DMS53 treated with DMSO at 0.1 percent for 48 hours (cell line): Measurements from ENCODE around the gene AK8.

Source experiments
- DNase-seq: peaks from one replicate; lab custom pipeline; 2025; ENCODE audit not compliant: unreplicated experiment; lab: John Stamatoyannopoulos, UW

Gene AK8, protein sequence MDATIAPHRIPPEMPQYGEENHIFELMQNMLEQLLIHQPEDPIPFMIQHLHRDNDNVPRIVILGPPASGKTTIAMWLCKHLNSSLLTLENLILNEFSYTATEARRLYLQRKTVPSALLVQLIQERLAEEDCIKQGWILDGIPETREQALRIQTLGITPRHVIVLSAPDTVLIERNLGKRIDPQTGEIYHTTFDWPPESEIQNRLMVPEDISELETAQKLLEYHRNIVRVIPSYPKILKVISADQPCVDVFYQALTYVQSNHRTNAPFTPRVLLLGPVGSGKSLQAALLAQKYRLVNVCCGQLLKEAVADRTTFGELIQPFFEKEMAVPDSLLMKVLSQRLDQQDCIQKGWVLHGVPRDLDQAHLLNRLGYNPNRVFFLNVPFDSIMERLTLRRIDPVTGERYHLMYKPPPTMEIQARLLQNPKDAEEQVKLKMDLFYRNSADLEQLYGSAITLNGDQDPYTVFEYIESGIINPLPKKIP

DNA sequence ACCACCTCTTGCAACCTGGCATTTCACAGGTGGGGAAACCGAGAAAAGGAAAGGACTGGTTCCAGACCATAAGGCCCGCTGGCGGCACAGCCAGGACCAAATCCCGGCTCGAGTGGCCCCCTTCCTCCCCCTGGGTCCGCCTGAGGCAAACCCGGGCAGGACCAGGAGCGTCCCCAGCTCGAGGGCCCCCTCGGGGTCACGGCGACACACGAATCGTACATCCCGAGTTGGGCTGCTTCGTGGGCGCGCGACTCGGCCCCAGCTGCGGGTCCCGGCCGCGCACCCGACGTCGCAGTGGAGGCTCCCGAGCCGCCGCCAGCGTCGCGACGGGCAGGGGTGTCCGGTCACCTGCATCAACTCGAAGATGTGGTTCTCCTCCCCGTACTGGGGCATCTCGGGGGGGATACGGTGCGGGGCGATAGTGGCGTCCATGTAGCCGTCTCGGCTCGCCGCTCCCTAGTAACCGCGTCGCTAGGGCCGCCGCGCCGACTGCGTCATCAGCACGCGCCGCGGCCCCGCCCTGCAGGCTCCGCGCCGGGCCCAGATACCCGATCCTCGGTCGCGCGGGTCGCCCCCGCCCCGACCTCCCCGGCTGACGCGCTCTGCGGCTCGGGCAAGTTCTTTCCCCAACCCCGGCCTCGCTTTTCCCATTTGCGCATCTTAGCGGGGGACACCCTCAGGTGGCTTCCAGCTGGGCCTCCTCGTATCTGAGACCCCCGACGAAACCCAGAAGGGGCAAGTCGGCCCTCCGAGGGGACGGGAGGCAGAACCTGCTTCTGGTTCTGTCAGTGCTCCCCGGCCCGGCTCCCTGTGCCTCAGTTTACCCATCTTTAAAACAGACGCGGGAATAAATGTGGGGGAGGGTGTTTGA, at the start of gene AK8:
Gene AK8 (minus strand): TSS at position 461 of the 871 bp plus-strand sequence. CDS start 29 bp downstream, at position 432.
- DNase-seq, result peak; percentile 12

DNA sequence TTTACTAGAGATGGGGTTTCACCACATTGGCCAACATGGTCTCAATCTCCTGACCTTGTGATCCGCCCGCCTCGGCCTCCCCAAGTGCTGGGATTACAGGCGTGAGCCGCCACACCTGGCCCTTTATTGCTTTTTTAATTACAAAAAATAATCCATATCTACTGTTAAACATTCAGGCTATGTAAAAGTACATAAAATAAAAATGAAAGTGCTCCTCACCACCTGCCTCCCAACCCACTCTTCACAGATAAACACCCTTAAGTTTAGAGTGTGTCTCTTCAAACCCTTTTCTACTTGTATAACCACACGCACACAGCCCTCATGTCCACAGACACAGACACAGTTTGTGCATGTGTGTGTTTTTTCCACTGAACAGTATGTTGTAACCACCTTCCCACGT, 49.6 kb upstream of the AK8 start:
- no peak for DNase-seq

DNA sequence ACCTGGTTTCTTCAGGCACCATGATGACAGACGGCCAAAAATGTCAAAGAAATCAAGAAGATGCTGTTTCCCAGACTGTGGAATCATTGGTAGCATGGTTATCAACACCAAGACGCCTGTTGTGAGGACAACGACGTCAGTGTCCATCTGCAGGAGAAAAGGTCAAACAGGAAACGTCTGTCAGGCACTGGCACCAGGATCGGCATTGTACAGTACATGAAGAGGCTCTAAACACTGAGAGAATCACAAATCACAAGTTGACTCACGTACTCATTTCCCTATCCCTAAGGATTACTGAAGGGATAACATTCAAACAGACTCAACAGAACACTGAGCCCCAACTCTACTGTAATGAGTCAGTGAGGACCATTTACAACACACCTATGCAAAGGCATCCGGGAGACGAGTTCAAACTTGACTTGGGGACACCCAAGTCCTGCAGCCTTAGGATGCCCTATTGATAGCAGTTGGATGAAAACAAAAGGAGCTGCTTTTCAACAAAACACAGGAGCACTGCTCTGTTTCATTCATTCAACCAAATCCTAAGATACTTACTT, 45.3 kb upstream of the AK8 start:
- DNase-seq, result no peak

DNA sequence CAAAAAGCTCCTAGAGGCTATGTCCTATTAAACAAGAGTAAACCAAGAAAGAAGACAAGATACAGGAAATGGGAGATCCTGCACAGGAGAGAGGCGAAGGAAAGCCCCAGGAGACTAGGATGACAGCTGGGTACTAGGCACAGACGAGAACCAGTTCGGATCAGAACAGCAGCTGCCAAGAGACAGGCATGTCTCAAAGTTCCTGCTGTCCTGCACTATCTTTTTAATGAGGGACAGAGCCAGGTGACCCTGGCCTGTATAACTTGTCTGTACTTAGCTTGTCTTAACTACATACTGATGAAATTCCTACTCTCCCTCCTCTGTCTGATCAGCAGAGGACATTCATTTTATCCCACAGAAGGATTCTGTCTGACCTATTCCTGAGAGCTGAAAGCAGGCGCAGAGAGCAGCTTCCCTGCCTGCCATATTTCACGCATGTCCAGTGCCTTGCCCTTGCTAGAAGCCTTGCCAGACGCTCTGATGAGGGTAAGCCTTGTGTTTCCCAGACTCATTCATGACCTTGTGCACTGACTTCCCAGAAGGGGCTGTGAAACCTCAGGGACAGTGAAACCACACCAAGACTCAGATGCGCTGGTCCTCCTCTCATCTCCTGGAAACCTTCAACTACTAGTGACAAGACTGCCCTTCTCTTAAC, 41.7 kb upstream of the AK8 start:
- no peak for DNase-seq

DNA sequence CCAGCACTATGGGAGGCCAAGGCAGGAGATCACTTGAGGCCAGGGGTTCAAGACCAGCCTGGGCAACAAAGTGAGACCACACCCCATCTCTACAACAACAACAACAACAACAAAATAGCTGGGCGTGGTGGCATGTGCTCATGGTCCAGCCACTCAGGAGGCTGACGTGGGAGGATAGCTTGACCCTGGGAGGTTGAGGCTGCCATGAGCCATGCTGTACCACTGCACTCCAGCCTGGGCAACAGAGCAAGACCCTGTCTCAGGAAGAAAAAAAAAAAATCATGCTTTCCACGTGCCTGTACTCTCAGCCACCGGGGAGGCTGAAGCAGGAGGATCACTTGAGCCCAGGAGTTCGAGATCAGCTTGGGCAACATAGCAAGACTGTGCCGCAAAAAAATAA, 36.8 kb upstream of the AK8 start:
- no peak for DNase-seq

DNA sequence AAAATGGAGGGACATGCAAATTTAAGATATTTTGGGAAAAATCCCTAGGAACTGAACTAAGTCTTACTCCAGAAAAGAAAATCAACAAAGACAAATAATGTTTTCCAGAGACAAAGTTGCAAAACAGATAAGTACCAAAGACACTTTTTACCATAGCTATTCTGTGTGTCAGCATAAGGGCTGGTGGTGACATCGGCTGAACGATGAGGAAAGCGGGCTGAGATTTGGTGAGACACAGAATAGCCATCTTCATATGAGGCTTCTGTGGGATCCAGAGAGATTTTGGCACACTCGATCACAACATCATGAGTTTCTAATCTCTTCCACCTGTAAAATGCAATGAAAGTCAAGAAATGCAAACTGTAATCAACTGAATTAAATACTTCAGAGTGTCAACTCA, 34.0 kb upstream of the AK8 start:
- DNase-seq, result no peak

DNA sequence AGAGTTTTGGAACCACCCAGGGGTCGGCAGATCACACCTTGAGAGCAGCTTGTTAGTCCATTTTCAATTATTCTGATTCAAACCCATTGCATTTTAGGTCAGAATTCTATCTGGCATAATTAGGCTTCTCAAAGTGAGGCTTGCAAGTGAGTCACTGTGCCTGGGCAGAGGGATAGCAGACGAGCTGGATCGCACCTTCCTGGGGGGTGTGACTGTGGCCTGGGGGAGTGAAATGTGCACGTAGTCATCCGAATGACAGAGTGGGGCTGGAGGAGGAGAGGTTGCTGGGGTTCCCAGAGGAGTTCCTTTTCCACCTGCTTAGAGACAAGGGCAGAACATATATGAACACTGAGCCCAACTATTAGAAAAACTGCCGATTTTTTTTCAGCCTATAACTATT, 32.3 kb upstream of the AK8 start:
- no peak for DNase-seq

DNA sequence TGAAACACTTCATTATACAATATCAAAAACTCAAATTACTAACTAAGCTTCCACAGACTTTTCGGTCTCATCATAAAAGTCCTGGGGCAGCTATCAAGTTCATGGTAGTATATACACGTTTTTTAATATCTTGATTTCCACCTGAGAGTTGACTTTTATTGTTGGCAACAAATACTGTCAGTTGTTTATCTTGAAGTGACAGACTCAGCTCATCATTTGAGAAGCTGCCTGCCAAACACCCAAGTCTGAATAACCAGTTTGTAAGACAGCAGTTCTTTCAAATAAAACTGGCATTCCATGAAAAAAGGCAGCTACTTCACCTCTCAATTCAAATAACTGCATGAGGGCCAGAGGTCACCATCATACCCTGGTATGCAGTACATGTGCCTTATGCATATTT, 31.2 kb upstream of the AK8 start:
- no peak for DNase-seq

DNA sequence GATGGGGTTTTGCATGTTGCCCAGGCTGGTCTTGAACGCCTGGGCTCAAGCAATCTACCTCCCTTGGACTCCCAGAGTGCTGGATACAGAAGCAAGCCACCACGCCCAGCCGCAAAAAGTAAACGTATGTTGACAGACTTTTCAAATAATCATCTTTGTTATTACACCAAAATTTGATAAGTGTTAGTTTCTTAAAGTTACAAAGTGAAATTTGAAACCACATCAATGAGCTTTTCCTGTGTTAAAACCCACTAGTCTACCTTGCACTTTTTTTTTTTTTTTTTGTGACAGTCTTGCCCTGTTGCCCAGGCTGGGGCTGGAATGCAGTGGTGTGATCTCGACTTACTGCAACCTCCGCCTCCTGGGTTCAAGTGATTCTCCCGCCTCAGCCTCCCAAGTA, 30.6 kb upstream of the AK8 start:
- no peak for DNase-seq

DNA sequence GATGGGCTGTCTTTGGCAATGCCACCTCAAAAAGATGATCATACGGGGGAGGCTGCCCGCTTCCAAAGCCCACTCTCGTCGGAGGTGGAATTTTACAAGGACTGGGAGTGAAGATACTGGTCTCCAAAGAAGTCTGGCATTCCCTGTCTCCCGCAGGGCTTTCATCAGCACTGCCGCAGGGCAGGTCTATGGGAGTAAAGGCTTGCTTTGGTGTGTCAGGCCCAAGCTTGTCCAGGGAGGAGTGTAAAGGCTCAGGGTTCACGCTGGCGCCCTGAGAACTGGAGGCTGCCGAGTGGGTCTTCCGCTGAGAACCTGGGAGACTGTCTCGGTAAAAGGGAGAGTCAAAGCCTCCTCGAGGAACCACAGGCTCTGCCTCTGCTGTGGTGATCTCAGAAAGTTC, 27.6 kb upstream of the AK8 start:
- DNase-seq, result no peak

DNA sequence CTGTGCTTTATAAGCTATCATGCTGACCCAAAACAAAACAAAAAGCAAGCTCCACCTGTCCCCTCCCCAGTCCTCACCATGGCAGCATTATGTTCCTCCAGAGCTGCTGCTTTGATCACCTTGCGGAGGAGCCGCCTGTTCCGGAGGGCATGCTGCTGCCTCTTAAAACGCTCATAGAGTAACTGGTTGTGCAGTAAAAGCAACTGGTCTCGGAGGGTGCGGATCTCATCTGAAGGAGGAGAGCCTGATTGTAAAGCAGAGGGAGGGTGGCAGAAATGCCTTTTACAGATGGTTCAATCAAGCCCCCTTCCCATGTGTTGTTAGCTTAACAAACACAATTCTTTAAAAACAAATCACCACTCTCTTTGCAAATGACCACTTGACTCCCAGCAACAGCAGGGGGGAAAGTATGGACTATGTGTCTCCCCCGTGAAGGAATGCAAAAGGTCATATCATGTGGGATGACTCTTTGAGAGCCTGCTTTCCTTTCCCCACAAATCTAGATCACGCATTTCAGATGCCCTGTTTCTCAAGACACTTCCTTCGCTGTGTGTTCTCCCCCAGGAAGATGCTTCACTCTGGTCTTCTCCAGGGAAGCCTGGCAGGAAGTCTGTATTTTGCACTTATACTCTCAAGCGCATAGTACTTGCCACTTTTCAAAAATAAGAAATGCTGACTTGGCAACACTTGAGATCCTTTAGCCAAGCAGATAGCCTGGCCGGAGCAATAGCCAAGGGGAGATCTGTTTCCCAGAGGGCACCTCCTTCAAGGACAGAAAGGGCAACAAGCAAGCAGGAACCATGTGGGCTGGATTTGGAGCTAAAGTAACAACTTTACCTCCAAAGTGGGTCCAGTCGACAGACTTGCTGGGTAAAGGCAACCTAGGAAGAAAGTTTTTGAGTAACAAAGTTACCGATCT, 25.7 kb upstream of the AK8 start:
- DNase-seq, result no peak

DNA sequence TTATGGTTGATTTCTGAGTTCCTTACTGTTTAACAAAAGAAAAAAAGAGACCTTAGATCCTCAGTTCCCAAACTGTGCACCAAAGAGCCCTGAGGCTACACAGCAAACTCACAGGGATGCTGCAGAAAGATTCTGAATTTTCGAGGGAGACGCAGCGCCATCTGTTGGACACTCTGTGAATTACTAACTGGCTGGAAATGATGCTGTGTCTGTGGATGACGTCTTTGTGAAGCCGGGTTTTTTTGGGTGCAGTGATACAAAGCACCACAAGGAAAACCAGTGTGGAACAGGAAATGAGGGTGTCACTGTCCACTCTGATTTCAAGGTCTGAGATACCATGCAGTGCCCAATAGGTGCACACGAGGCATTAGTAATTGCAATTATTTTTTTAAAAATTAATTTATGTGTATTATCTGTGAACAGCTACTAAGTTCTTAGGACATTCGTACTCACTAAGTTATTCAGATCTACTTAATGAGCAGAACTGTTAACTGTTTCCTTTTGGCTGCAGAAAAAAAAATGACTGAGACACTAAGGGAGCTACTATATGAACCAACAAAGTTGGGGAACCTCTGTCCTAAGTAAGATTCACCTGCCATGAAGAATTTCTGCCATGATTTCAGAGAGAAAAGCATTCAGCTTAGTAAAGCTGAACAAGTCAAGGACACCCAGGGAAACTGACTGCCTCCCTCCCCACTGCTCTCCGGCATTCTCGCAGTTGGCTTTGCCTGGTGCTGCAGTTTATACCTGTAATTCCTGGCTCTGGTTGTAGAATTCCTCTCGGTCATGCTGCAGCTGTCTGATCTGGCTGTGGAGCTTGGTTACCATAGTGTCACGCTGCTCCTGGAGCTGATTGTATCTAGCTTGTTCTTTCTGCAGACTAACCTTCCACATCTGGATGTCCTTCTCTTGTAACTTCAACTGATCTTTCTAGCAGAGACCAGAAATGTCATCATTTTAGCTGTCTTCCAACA, 24.1 kb upstream of the AK8 start:
- peak; percentile 61 for DNase-seq

DNA sequence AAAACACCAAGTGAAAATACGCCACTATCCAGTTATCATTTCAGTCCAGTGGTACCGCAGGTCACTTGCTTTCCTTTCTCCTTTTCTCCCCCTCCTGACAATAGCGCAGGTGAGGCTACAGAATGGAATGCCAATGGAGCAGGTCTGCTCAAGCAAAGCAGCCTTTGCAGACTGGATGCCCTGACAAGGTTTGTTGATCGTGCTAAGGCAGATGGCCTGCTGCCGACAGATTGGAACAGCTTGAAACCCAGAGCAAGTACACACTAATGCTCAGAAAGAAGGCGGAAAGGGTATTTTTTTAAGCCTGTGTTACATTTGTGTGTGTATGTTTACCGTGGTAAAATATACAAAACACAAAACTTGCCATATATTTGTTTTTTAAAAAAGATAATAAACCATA, 20.0 kb upstream of the AK8 start:
- no peak for DNase-seq

DNA sequence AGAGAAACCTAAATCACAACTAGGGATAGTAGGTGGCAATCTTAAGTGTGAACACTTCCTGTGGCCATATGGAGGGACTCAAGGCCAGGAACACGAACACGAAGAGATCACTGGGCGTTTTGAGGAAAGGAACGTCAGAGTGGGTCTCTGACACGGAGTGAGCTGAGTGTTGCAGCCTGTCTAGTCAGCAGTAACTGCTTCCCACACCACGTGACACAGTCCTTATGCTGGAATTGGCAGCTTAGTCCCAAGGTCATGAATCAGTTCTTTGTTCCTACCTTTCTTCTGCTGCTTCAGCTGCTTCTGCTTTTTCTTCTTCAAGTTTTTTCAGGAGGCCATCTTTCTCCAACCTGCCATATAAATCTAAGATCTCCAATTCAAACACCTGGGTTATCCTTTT, 18.8 kb upstream of the AK8 start:
- no peak for DNase-seq

DNA sequence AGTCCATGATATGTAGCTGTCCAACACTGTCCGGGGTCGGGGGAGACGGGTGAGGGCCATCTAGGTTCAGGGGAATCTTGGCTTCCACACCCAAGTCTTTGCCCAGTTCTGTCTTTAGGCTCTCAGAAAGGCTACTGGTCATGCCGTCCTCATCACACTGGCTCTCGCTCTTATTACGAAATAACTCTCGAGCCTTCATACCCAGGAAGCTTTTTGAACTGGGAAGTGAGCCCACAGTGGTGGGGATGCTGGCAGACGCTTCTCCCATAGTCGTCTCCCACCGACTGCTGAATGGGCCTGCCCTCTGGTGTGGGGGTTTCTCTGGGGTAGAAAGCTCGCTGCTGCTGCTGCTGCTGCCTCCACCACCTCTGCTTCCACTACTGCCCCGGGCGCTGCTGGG, 18.2 kb upstream of the AK8 start:
- no peak for DNase-seq

DNA sequence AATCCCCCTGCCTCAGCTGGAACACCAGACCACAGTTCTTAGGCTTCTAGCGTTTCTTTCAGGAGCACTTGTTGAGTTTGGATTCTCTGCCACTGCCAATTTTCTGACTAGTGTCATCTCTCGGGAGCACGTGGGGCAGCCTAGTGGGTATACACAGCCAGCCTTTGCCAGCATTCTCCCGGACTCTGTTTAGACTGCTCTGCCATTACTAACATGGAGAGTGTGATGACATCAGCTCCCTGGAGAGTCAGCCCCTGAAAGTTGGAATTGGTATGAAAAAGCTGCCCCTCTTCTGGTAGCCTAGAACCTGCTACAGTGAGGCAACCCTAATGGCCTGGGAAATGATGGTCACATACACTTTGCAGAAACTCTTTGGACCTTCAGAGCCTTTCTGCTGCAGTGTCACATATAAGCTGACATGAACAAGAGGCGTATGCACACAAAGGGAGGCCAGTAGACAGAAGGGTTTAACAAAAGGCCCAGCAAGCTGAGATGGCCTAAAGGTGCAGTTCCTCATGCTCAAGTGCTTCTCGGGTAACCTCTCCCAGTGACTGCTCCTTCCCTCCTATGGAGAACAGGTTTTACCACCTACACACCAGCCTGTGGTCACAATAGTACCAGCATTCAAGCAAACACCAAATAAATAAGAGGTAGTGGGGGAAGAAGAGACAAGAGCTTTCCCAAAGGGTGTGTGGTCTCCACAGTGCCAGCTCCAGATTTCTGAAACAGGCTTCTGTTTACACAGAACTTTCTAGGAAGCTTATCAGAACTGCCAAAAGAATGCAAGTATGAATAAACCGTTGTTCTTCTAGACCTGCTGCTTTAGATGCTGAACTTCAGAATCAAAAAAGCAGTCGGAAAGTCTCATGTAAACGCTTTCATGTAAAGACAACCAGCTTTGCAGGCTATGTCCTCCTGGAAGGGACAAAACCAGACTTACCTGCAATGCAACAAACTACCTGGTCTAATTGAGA, 17.1 kb upstream of the AK8 start:
- DNase-seq, result no peak

DNA sequence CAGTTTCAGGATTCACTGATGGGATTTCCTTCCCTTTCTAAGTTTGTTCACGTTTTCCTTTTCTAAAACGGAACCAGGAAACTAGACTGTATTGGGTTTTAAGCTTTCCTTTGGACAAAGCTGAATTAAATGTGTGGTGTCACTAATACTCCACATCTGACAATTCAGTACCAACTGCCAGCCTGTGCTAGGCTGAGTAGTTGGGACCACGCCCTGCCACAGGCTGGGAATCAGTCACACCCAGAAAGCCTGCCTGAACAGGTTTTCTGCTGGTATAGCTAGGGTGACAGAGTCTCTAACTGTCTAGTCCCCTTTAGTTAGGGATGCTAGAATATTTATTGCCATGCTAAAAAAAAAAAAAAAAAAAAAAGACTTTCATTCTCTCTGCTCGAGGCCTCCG, 16.3 kb upstream of the AK8 start:
- no peak for DNase-seq

DNA sequence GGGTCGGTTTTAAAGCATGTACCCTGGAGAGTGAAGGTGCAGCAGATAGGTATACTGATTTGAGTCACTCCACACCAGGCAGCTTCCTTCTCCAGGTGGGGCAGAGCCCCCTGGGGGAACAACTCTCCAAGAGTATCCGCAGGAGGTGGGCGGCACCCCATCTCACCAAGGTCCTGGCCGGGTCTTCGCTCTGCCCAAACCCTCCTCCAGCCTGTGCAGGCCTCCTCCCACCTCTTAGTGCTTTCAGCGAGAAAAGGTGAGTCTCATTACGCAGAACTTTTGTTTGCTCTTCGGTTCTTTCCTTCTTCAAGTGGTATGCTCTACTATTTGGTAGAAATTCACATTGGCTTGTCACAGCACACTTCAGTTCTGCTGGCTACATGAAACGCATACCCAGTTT, 14.3 kb upstream of the AK8 start:
- DNase-seq, result no peak
